HCT116 (cell line): ENCODE data around the gene TOM1.

Source experiments
- POLR2A ChIP-seq: IDR thresholded peaks from 2 replicates; pipeline ENCODE4 v1.7.0; 2011; ENCODE audit warnings: borderline replicate concordance; ENCODE audit not compliant: insufficient read depth, insufficient read length; ENCODE audit errors: extremely low read depth
- RAD21 ChIP-seq: IDR thresholded peaks from 2 replicates; pipeline ENCODE4 v1.6.1; 2012; ENCODE audit warnings: low read depth, mild to moderate bottlenecking
- TF ChIP-seq, protein P1 (sequence below), 3 experiments: fragments of 200-600 bp in 1 of 3; sonication (generic) in 1 of 3; IDR thresholded peaks in 2 of 3; conservative IDR thresholded peaks in 1 of 3; 2 replicates each; pipeline ENCODE4 v1.5.1; 2012 to 2017; ENCODE audit warnings: low read depth in 2 of 3, low read length in 2 of 3, antibody characterized with exemption in 1 of 3, borderline replicate concordance in 1 of 3, control low read depth in 1 of 3, mild to moderate bottlenecking in 1 of 3, mixed read lengths in 1 of 3, mixed run types in 1 of 3, moderate library complexity in 1 of 3; ENCODE audit not compliant: insufficient read depth in 1 of 3

DNA sequence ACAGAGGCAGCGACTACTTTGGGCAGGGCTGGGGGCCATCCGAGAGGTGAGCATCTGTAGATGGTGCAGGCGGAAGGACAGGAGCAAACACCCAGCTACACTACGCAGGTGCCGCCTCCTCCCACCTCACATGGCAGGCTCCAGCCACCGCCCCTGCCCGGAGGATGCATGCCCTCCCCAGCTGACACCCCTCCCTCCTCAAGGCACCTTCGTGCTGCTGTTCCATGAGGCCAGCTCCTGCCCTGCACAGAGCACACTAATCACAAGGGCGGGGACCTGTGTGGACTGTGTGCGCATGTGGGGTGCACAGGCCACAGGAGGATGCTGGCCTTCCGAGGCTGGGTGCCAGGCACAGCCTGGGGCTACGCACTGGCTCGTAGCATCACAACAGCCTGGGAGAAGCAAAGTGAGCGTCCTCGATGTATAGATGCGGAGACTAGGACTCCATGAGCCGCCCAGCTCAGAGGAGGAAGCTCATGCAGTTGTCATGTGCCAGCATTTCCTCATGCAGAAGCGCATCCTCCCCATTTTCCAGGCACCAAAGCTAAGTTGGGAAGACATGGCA is 48.4 kb downstream of the TOM1 start:
- no peak for TF ChIP-seq RAD21
- TF ChIP-seq, protein P1, sequence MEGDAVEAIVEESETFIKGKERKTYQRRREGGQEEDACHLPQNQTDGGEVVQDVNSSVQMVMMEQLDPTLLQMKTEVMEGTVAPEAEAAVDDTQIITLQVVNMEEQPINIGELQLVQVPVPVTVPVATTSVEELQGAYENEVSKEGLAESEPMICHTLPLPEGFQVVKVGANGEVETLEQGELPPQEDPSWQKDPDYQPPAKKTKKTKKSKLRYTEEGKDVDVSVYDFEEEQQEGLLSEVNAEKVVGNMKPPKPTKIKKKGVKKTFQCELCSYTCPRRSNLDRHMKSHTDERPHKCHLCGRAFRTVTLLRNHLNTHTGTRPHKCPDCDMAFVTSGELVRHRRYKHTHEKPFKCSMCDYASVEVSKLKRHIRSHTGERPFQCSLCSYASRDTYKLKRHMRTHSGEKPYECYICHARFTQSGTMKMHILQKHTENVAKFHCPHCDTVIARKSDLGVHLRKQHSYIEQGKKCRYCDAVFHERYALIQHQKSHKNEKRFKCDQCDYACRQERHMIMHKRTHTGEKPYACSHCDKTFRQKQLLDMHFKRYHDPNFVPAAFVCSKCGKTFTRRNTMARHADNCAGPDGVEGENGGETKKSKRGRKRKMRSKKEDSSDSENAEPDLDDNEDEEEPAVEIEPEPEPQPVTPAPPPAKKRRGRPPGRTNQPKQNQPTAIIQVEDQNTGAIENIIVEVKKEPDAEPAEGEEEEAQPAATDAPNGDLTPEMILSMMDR (IDR thresholded peaks at IDR 0.05 in 2 of 3, conservative IDR thresholded peaks at IDR 0.05 in 1 of 3; ENCODE audit: borderline replicate concordance in 1 of 3, insufficient read depth in 1 of 3, low read depth in 2 of 3, low read length in 2 of 3), result no peak
- TF ChIP-seq POLR2A, result no peak
